Activated B cell treated with CpG ODN at 0.5 μM for 24 hours (primary cell): Measurements from ENCODE around the gene KCNAB3. TPM values are rescaled to one million over a fixed set of nuclear protein-coding genes. Genes with fewer than 3 reads are reported as not detected.

ENCODE experiments used
- ATAC-seq: fragments of 200-7000 bp; cut with Tn5 transposase; one replicate; pipeline ENCODE4 v1.10.0; 2021; ENCODE audit warnings: low read depth, mild to moderate bottlenecking, moderate library complexity
- CTCF ChIA-PET: fragments of 350-600 bp; sonication (Branson Sonifier 250); formaldehyde crosslinking; loops from one replicate; lab custom pipeline; 2021; ENCODE audit warnings: antibody characterized with exemption; lab: Charles Lee
- POLR2A ChIA-PET: fragments of 350-600 bp; sonication (Branson Sonifier 250); formaldehyde crosslinking; loops from one replicate; lab custom pipeline; 2021; ENCODE audit warnings: antibody characterized with exemption; lab: Charles Lee
- DNase-seq: peaks from one replicate; pipeline ENCODE4 v3.0.0; 2022
- H3K27ac Mint-ChIP-seq: one replicate; pipeline ENCODE4 v1.8.0; 2020; ENCODE audit warnings: mixed read lengths
- H3K27me3 Mint-ChIP-seq: one replicate; pipeline ENCODE4 v1.8.0; 2021; ENCODE audit warnings: mixed read lengths
- H3K36me3 Mint-ChIP-seq: one replicate; pipeline ENCODE4 v1.8.0; 2021; ENCODE audit warnings: low read depth, mixed read lengths
- H3K4me1 Mint-ChIP-seq: one replicate; pipeline ENCODE4 v1.8.0; 2021; ENCODE audit warnings: mixed read lengths
- H3K4me3 Mint-ChIP-seq: one replicate; pipeline ENCODE4 v1.8.0; 2020; ENCODE audit warnings: mild to moderate bottlenecking, mixed read lengths
- H3K9me3 Mint-ChIP-seq: one replicate; pipeline ENCODE4 v1.8.0; 2020; ENCODE audit warnings: mixed read lengths
- CTCF ChIP-seq: fragments of 200-600 bp; IDR thresholded peaks from one replicate; pipeline ENCODE4 v1.8.0; 2022; ENCODE audit warnings: antibody characterized with exemption, mild to moderate bottlenecking
- intact Hi-C: fragments of 100-400 bp; cut with micrococcal nuclease; formaldehyde crosslinking; loops from one replicate; pipeline ENCODE4 v1.15.1; 2024
- total RNA-seq: library from RNA; stranded (reverse); gene quantifications from 2 replicates; pipeline ENCODE4 v1.2.3, GENCODE V29; 2022

The KCNAB3 gene
- total RNA-seq, 1 donor from 2014 or later, result 12.9 TPM

- H3K4me3 Mint-ChIP-seq, result peak overlapping the region; percentile 97
- TF ChIP-seq CTCF, result no peak
- DNase-seq (peak; percentile 24), ATAC-seq (peak; percentile 20)
- CTCF ChIA-PET, result interaction anchor here (0.8 to 3.8 kb wide), 10 partner anchors 12 to 245 kb away, joined by 3 to 29 read pairs (median 5); partner anchors contain the start of genes RNF227 and TP53
- H3K27me3 Mint-ChIP-seq, result no peaks in the 10 kb centered on the region
- intact Hi-C loops, result loop anchor here (1.0 to 5.0 kb wide), 10 partner anchors 10 to 451 kb away; partner anchors contain the start of genes NAA38, RANGRF, RPL26 and SAT2
- H3K27ac Mint-ChIP-seq, result peak overlapping the region; percentile 92
- peaks cover 48% of the 10 kb centered on the region for H3K4me1 Mint-ChIP-seq
- H3K36me3 Mint-ChIP-seq, result peaks cover 44% of the 10 kb centered on the region
- H3K9me3 Mint-ChIP-seq, result no peaks in the 10 kb centered on the region
- POLR2A ChIA-PET, result interaction anchor here (0.6 to 3.9 kb wide), 21 partner anchors 9 to 507 kb away, joined by 3 to 58 read pairs (median 6); partner anchors contain the start of genes CTC1, CYB5D1, KDM6B and NAA38
Observed at GRCh38 chr17:7932483-7932891, 2.8 kb upstream of the KCNAB3 start.

- peaks cover 48% of the 10 kb centered on the region for H3K4me1 Mint-ChIP-seq
- peak within 1 kb of the TSS; percentile 97 for H3K4me3 Mint-ChIP-seq
- no peaks in the 10 kb centered on the region for H3K9me3 Mint-ChIP-seq
- intact Hi-C loops, result loop anchor here (1.0 to 5.0 kb wide), 10 partner anchors 10 to 451 kb away; partner anchors contain the start of genes NAA38, RANGRF, RPL26 and SAT2
- no peak for TF ChIP-seq CTCF
- peak within 1 kb of the TSS; percentile 92 for H3K27ac Mint-ChIP-seq
- ATAC-seq, result peak; percentile 96
- peak; percentile 99 for DNase-seq
- CTCF ChIA-PET, result interaction anchor here (0.9 to 3.8 kb wide), 7 partner anchors 16 to 245 kb away, joined by 3 to 29 read pairs (median 5); partner anchors contain the start of genes RNF227 and TP53
- H3K36me3 Mint-ChIP-seq, result peaks cover 39% of the 10 kb centered on the region
- H3K27me3 Mint-ChIP-seq, result no peaks in the 10 kb centered on the region
- POLR2A ChIA-PET, result interaction anchor here (0.6 to 3.9 kb wide), 22 partner anchors 9 to 508 kb away, joined by 3 to 58 read pairs (median 6); partner anchors contain the start of genes CTC1, CYB5D1, KDM6B and NAA38
Observed at GRCh38 chr17:7931709-7932482, 2.2 kb upstream of the KCNAB3 start, which contains the start of the genes CNTROB and TRAPPC1. Gene CNTROB (plus strand): TSS chr17:7932206. CDS start chr17:7933080, 874 bp downstream. Gene TRAPPC1 (minus strand): TSS chr17:7931946. CDS start chr17:7931829, 117 bp downstream.

- ChIA-PET POLR2A (interaction anchor here (0.6 to 3.9 kb wide), 16 partner anchors 14 to 447 kb away, joined by 3 to 58 read pairs (median 11); partner anchors contain the start of genes CYB5D1, KDM6B, NAA38 and POLR2A), CTCF (interaction anchor here (0.9 to 3.8 kb wide), 4 partner anchors 16 to 126 kb away, joined by 4 to 29 read pairs (median 8); partner anchors contain the start of gene RNF227)
- TF ChIP-seq CTCF, result no peak
- intact Hi-C loops, result loop anchor here (5.0 kb wide), 1 partner anchor 356 kb away; the partner anchor contains the start of gene RANGRF
- Mint-ChIP-seq H3K27me3 (no peaks in the 10 kb centered on the region), H3K4me1 (peaks cover 48% of the 10 kb centered on the region), H3K36me3 (peaks cover 30% of the 10 kb centered on the region), H3K9me3 (no peaks in the 10 kb centered on the region), H3K27ac (peak overlapping the region; percentile 92), H3K4me3 (peak overlapping the region; percentile 97)
- no peak for DNase-seq
- ATAC-seq, result no peak
Observed at GRCh38 chr17:7930841-7931631, 1.4 kb upstream of the KCNAB3 start.

GRCh38 chr17:7927596-7927995 lies 2.1 kb downstream of the KCNAB3 start:
- no peaks in the 10 kb centered on the region for H3K27me3 Mint-ChIP-seq
- peaks cover 38% of the 10 kb centered on the region for H3K4me1 Mint-ChIP-seq
- DNase-seq (no peak), ATAC-seq (no peak)
- CTCF ChIA-PET, result no interaction called here
- POLR2A ChIA-PET, result interaction anchor here (3.0 kb wide), 1 partner anchor 12 kb away, joined by 11 read pairs; the partner anchor contains the start of gene RNF227
- no peak overlapping the region for H3K4me3 Mint-ChIP-seq
- no peak overlapping the region for H3K27ac Mint-ChIP-seq
- no peaks in the 10 kb centered on the region for H3K9me3 Mint-ChIP-seq
- H3K36me3 Mint-ChIP-seq, result peaks cover 25% of the 10 kb centered on the region
- intact Hi-C loops, result no loop called here
- TF ChIP-seq CTCF, result no peak
